CD1c-positive myeloid dendritic cell (primary cell): ENCODE measurements around the gene UNC5B.

Experiments used
- DNase-seq: peaks from one replicate; pipeline ENCODE4 v3.0.0-alpha.2; 2016; ENCODE audit errors: extremely low spot score

The UNC5B gene

DNA sequence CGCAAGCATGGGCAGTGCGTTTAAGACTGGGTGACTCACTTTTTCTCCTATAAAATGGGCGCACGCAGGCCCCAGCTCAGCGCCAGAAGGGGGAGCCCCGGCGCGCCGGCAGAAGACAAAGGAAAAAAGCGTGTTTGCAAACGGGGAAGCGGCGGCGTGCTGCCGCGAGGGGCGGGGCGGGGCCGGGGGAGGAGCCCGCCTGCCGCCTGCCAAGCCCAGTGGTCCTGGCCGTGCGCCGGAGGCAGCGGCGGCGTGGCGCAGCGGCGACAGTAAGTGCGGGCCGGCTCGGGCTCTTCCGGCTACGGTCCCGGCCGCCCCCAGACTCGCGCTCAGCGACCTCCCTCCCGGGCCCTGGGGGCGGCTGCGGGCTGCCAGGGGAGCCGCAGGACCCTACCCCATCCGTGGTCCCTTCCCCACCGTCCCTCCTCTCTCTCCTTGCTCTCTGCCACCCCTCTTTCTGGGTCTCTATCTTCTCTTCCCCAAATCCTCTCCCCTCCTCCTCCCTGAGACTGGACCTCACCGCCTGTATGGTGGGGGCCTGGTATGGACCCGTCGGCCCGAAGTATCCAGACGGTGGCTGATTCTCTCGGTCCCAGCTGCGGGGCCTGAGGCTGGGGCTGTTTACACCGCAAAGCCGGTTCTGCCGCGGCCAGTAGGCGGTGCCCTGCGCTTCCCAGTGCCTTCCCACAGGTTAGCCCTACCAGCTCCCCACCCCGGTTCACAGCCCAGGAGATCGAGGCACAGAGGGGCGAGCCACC is 106.9 kb downstream of the UNC5B start, which contains the start of gene SLC29A3:
Gene SLC29A3 (plus strand): TSS at position 218 of the 758 bp plus-strand sequence. CDS start 51 bp downstream, at position 269.
- peak; percentile 94 for DNase-seq

- DNase-seq, result no peak
These were observed 107.5 kb downstream of the UNC5B start for GRCh38 chr10:71319800-71320392.

GRCh38 chr10:71320592-71320991 is 108.2 kb downstream of the UNC5B start:
- no peak for DNase-seq

- DNase-seq, result no peak
These were observed 109.0 kb downstream of the UNC5B start for GRCh38 chr10:71321386-71321785.

- DNase-seq, result peak; percentile 43
These were observed 111.0 kb downstream of the UNC5B start for GRCh38 chr10:71323407-71323806.

- DNase-seq, result no peak
These were observed 112.4 kb downstream of the UNC5B start for GRCh38 chr10:71324743-71325142.

- no peak for DNase-seq
These were observed 112.9 kb downstream of the UNC5B start for GRCh38 chr10:71325267-71325666.

DNA sequence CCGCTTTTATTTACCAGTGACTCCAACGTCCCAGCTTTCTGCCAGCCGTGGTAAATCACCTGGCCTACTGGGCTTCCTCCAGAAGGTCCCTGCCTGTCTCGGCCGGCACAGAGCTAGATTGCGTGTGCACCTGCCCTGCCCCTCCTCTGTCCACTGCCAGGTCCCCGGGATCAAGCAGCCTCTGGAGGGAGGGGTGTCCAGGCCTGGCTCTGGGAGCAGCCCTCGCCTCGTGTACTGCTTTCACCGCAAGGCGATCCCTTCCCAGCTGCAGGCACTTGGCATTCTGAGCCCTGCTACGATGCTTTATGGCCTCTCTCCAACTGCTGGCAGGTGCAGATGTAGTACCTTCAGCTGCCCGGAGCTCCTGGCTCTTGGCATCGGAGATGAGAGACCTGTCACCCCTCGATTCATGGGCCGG is 114.1 kb downstream of the UNC5B start:
- no peak for DNase-seq

DNA sequence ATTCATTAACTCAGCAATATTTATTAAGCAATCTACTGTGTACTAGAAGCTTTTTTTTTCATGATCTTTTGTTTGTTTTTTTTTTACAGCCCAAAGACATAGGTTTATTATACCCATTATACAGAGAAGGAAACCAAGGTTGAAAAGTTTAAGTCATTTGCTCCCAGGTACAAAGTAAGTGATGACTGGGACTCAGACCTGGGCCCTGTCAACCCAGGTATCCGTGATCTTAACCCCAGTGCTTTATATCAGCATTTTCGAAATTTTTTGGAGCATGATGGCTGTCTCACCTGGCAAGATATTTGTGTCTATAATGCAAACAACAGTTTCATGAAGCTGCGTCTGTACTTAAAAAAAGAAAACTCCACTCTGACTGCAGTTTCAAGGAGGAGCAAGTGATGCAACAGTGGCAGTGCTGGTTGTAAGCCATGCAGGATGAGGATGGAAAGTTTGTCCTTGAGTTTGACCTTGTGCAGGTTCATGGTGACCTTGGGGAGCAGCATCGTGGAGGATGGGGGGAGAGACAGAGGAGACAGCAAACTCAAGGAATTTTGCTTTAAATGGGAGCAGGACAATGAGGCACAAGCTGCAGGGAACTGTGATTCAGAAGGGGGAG is 118.5 kb downstream of the UNC5B start:
- DNase-seq, result no peak

- DNase-seq, result no peak
These were observed 119.4 kb downstream of the UNC5B start for GRCh38 chr10:71331736-71332135.

DNA sequence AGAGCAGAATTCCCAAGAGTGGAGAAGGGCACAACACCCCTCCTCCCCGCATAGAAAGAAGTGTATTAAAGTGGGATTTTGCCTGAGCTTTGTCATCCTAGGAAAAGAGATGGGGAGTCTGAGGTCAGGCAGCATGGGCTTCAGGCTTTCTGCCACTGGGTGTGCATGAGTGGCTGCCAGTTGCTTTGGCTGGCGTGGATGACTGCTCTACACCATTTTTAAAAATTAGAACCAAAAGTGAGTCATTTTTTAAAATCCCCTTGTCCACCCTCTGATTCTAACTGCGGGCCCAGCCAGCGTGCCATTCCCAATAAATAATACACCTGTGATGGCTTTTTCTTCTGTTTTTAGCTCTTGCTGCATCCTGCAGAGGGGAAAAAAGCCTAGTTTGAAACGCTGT is 120.1 kb downstream of the UNC5B start:
- DNase-seq, result no peak

GRCh38 chr10:71333129-71333887 is 120.9 kb downstream of the UNC5B start:
- peak; percentile 89 for DNase-seq

GRCh38 chr10:71334221-71334791 is 121.9 kb downstream of the UNC5B start:
- DNase-seq, result no peak

GRCh38 chr10:71335173-71335708 is 122.9 kb downstream of the UNC5B start:
- DNase-seq, result no peak

DNA sequence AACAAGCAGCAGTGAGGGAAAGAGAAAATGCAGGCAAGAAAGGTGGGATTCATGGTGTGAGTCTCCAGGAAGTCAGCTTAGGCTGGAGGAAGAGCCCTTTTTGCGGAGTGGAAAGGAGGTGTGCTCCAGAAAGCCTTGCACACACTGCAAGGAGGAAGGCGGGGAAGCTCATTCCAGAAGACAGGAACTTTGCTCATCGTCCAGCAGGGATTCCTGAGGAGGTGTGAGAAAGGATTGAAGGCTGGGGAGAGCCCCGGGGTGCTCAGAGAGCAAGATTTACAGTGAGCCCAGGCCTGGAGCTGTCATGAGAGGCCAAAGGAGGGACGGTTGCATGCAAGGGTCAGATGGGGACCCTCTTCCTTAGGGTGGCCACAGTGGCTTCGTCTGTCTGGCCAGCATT is 124.3 kb downstream of the UNC5B start:
- no peak for DNase-seq

- no peak for DNase-seq
These were observed 124.9 kb downstream of the UNC5B start for GRCh38 chr10:71337219-71337701.

DNA sequence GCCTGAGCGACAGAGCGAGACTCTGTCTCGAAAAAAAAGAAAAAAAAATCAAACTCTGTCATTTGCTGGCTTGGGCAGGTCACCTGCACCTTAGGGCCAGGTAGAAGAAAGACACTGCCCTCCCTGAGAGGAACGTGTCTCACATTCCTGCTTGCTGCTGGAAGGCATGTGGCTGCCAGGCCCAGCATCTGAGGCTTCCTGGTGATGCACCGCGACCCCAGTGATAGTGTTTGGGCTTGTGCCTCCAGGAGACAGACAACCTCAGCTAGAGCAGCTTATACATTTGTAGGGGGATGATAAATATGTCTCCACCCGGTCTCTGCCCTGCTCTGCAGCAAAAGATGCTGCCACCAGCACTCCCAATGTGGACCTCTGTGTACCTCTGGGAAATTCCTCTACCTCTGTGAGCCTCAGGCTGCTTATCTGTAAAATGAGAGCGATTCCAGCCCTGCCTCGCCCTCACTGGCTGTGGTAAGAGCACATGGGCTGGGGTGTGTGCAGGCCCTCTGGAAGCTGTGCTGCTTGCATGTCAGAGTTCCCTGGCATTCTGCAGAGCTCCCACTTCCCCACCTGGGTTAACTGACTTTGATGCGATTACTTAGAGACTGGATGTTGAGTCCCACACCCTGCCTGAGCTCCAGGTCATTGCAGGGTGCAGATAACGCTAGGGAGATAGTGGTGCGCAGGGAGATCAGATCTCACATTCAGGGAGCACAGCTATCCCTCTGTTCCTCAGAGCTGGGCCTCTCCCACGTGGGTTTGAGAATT is 126.5 kb downstream of the UNC5B start:
- no peak for DNase-seq

DNA sequence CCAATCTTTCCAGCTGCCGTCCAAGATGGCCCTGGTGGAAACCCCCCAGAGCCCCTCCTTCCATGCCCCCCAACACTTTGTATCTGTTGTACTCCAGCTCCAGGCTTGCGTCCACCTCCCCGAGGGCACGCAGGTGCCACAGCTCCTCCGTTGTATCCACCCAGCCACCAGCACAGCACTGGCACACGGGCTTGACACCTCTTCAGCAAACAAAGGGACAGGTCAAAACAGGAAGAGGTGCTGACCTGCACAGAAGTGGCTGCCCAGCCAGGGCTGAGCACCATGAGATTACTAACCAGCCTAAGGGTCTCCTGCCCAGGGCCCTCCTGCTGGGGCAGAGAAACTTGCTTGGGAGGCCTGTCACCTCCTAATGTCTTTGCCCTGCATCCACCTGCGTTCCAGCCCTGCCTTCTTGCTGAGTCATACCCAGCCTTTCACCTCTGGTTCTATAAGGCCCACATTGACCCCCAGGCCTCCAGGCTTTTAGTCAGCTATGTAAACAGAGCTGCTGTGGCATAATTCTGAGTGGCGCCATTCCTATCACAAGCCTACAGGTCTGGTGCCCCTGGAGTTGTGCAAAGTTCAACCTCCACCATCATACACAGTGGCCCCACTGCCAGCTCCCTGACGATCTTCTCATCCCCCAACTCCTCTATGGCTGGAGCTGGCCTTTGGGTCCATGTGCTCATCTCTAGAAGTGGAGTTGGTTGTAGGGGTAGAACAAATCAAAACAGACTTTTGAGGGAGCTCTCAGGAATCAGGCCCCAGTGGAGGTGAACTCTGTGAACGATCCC is 127.6 kb downstream of the UNC5B start:
- DNase-seq, result no peak

- DNase-seq, result no peak
These were observed 130.4 kb downstream of the UNC5B start for GRCh38 chr10:71342573-71343391.
